Mesenchymal stem cell (in vitro differentiated cells and primary cell): ENCODE results near the gene CACNA2D3.

Experiments
- DNase-seq: peaks from one replicate; pipeline ENCODE4 v3.0.0-alpha.2; 2013
- H2AFZ ChIP-seq: one replicate; pipeline ENCODE4 v1.6.1; 2013; ENCODE audit warnings: low read depth, mild to moderate bottlenecking, control low read depth, inconsistent platforms, low read length, moderate library complexity
- H2AK5ac ChIP-seq: 2 replicates; pipeline ENCODE4 v1.6.1; 2013; ENCODE audit warnings: low read length, moderate library complexity, mild to moderate bottlenecking, inconsistent platforms; ENCODE audit not compliant: severe bottlenecking
- H2BK120ac ChIP-seq: one replicate; pipeline ENCODE4 v1.6.1; 2013; ENCODE audit warnings: low read depth, mild to moderate bottlenecking, inconsistent platforms, low read length, moderate library complexity
- H2BK12ac ChIP-seq, 2 experiments: one replicate each; pipeline ENCODE4 v1.6.1; 2013; ENCODE audit warnings: inconsistent platforms in 2 of 2, low read length in 2 of 2, mild to moderate bottlenecking in 2 of 2, moderate library complexity in 2 of 2, control low read depth in 1 of 2
- H2BK15ac ChIP-seq: one replicate; pipeline ENCODE4 v1.6.1; 2013; ENCODE audit warnings: mild to moderate bottlenecking, low read depth, inconsistent platforms; ENCODE audit not compliant: poor library complexity, severe bottlenecking
- H2BK5ac ChIP-seq: 2 replicates; pipeline ENCODE4 v1.6.1; 2013; ENCODE audit warnings: low read depth, mild to moderate bottlenecking, low read length, control low read depth, inconsistent platforms; ENCODE audit not compliant: poor library complexity, severe bottlenecking
- H3K14ac ChIP-seq, 2 experiments: one replicate each; pipeline ENCODE4 v1.6.1; 2013; ENCODE audit warnings: inconsistent platforms in 2 of 2, low read length in 2 of 2, control low read depth in 1 of 2, mild to moderate bottlenecking in 1 of 2, moderate library complexity in 1 of 2
- H3K18ac ChIP-seq, 2 experiments: one replicate each; pipeline ENCODE4 v1.6.1; 2013; ENCODE audit warnings: inconsistent platforms in 2 of 2, low read length in 2 of 2, control low read depth in 1 of 2, low read depth in 1 of 2, mild to moderate bottlenecking in 1 of 2
- H3K23ac ChIP-seq, 2 experiments: one replicate each; pipeline ENCODE4 v1.6.1; 2013; ENCODE audit warnings: inconsistent platforms in 2 of 2, low read length in 2 of 2, mild to moderate bottlenecking in 2 of 2, moderate library complexity in 2 of 2, control low read depth in 1 of 2
- H3K27ac ChIP-seq: 2 replicates; pipeline ENCODE4 v1.5.1; 2013; ENCODE audit warnings: mild to moderate bottlenecking, moderate library complexity, low read length, control low read depth, inconsistent platforms; ENCODE audit not compliant: poor library complexity, severe bottlenecking
- H3K27me3 ChIP-seq, 2 experiments: 2 replicates each; pipeline versions ENCODE4 v1.6.1 to v1.7.0; 2013; ENCODE audit warnings: low read length in 2 of 2, mild to moderate bottlenecking in 2 of 2, moderate library complexity in 2 of 2, control low read depth in 1 of 2, inconsistent platforms in 1 of 2; ENCODE audit not compliant: control insufficient read depth in 1 of 2, insufficient read depth in 1 of 2
- H3K36me3 ChIP-seq, 2 experiments: 2 replicates each; pipeline versions ENCODE4 v1.6.1 to v1.7.0; 2013; ENCODE audit warnings: low read length in 2 of 2, control low read depth in 1 of 2, inconsistent platforms in 1 of 2, low read depth in 1 of 2, mild to moderate bottlenecking in 1 of 2; ENCODE audit not compliant: insufficient read depth in 2 of 2, control insufficient read depth in 1 of 2
- H3K4ac ChIP-seq, 2 experiments: one replicate each; pipeline ENCODE4 v1.6.1; 2013; ENCODE audit warnings: inconsistent platforms in 2 of 2, low read length in 2 of 2, mild to moderate bottlenecking in 2 of 2, moderate library complexity in 2 of 2, control low read depth in 1 of 2, low read depth in 1 of 2
- H3K4me1 ChIP-seq: 2 replicates; pipeline ENCODE4 v1.6.1; 2013; ENCODE audit warnings: low read depth, low read length, control low read depth; ENCODE audit not compliant: control insufficient read depth, insufficient read depth
- H3K4me2 ChIP-seq: 2 replicates; pipeline ENCODE4 v1.6.1; 2013; ENCODE audit warnings: low read length, mild to moderate bottlenecking, inconsistent platforms; ENCODE audit not compliant: poor library complexity, severe bottlenecking
- H3K4me3 ChIP-seq, 2 experiments: 2 replicates each; pipeline versions ENCODE4 v1.5.1 to v1.7.0; 2013; ENCODE audit warnings: low read length in 2 of 2, mild to moderate bottlenecking in 2 of 2, control low read depth in 1 of 2, low read depth in 1 of 2; ENCODE audit not compliant: insufficient read depth in 1 of 2
- H3K79me1 ChIP-seq: replicated peaks from 2 replicates; pipeline ENCODE4 v1.6.1; 2013; ENCODE audit warnings: mild to moderate bottlenecking, control low read depth, low read length, inconsistent platforms; ENCODE audit not compliant: poor library complexity, severe bottlenecking
- H3K9ac ChIP-seq: 2 replicates; pipeline ENCODE4 v1.7.0; 2013; ENCODE audit warnings: mild to moderate bottlenecking, low read length, moderate library complexity
- H3K9me3 ChIP-seq: 2 replicates; pipeline ENCODE4 v1.7.0; 2013; ENCODE audit warnings: mild to moderate bottlenecking, low read length; ENCODE audit not compliant: control insufficient read depth
- H4K8ac ChIP-seq: one replicate; pipeline ENCODE4 v1.6.1; 2013; ENCODE audit warnings: inconsistent platforms, mild to moderate bottlenecking, low read length, moderate library complexity
- H4K91ac ChIP-seq: one replicate; pipeline ENCODE4 v1.6.1; 2013; ENCODE audit warnings: mild to moderate bottlenecking, low read length, inconsistent platforms
- WGBS: methylation state at CpG from one replicate; pipeline ENCODE4 v1.1.7; 2013; ENCODE audit warnings: mixed read lengths; 5-methylcytosine and 5-hydroxymethylcytosine counted together

The CACNA2D3 gene

GRCh38 chr3:54844211-54844610, 721.9 kb downstream of the CACNA2D3 start:
- WGBS = 95% methylated on average over 5 of the region's 5 CpGs
- H2BK120ac ChIP-seq = no peak overlapping the region
- no peaks in the 10 kb centered on the region for H3K36me3 ChIP-seq
- H3K79me1 ChIP-seq = no peaks in the 10 kb centered on the region
- H2BK15ac ChIP-seq = no peak overlapping the region
- peaks cover 6% of the 10 kb centered on the region for H3K4me1 ChIP-seq
- H3K27ac ChIP-seq = no peak overlapping the region
- no peak overlapping the region for H3K4ac ChIP-seq
- H3K27me3 ChIP-seq = no peaks in the 10 kb centered on the region
- H3K4me2 ChIP-seq = no peak overlapping the region
- H3K9me3 ChIP-seq = no peaks in the 10 kb centered on the region
- DNase-seq = no peak
- H3K23ac ChIP-seq = no peak overlapping the region
- H2AFZ ChIP-seq = no peak overlapping the region
- no peak overlapping the region for H2AK5ac ChIP-seq
- H2BK12ac ChIP-seq = no peak overlapping the region
- no peak overlapping the region for H3K4me3 ChIP-seq
- H3K18ac ChIP-seq = no peak overlapping the region
- no peak overlapping the region for H2BK5ac ChIP-seq
- no peak overlapping the region for H3K14ac ChIP-seq
- no peak overlapping the region for H3K9ac ChIP-seq
- no peak overlapping the region for H4K91ac ChIP-seq
- no peak overlapping the region for H4K8ac ChIP-seq

GRCh38 chr3:54845011-54845410, 722.7 kb downstream of the CACNA2D3 start:
- no peaks in the 10 kb centered on the region for H3K36me3 ChIP-seq
- 83% methylated on average over 3 of the region's 4 CpGs for WGBS
- no peak overlapping the region for H3K4me3 ChIP-seq
- no peak overlapping the region for H3K18ac ChIP-seq
- no peak overlapping the region for H4K91ac ChIP-seq
- no peak overlapping the region for H2BK12ac ChIP-seq
- DNase-seq = no peak
- H2AK5ac ChIP-seq = no peak overlapping the region
- peaks cover 6% of the 10 kb centered on the region for H3K4me1 ChIP-seq
- no peaks in the 10 kb centered on the region for H3K9me3 ChIP-seq
- no peak overlapping the region for H3K23ac ChIP-seq
- no peak overlapping the region for H3K9ac ChIP-seq
- no peak overlapping the region for H3K14ac ChIP-seq
- H3K4me2 ChIP-seq = no peak overlapping the region
- H3K79me1 ChIP-seq = no peaks in the 10 kb centered on the region
- no peak overlapping the region for H3K4ac ChIP-seq
- H2AFZ ChIP-seq = no peak overlapping the region
- H2BK15ac ChIP-seq = no peak overlapping the region
- no peak overlapping the region for H2BK5ac ChIP-seq
- no peak overlapping the region for H3K27ac ChIP-seq
- H3K27me3 ChIP-seq = peaks cover 0 to 6% of the 10 kb centered on the region in 2 experiments
- H4K8ac ChIP-seq = no peak overlapping the region
- no peak overlapping the region for H2BK120ac ChIP-seq

- no peak overlapping the region for H3K9ac ChIP-seq
- no peak overlapping the region for H3K27ac ChIP-seq
- H3K27me3 ChIP-seq = peaks cover 0 to 6% of the 10 kb centered on the region in 2 experiments
- no peaks in the 10 kb centered on the region for H3K79me1 ChIP-seq
- H3K4ac ChIP-seq = no peak overlapping the region
- H3K23ac ChIP-seq = no peak overlapping the region
- no peak overlapping the region for H3K4me3 ChIP-seq
- H3K9me3 ChIP-seq = no peaks in the 10 kb centered on the region
- H2AFZ ChIP-seq = no peak overlapping the region
- H3K18ac ChIP-seq = no peak overlapping the region
- H3K36me3 ChIP-seq = no peaks in the 10 kb centered on the region
- peaks cover 6% of the 10 kb centered on the region for H3K4me1 ChIP-seq
- H2BK12ac ChIP-seq = no peak overlapping the region
- no peak overlapping the region for H2BK15ac ChIP-seq
- H3K4me2 ChIP-seq = no peak overlapping the region
- no peak overlapping the region for H4K8ac ChIP-seq
- H2BK120ac ChIP-seq = no peak overlapping the region
- H2BK5ac ChIP-seq = no peak overlapping the region
- peak overlapping the region; percentile 8 for H2AK5ac ChIP-seq
- no peak for DNase-seq
- no peak overlapping the region for H4K91ac ChIP-seq
- 95% methylated on average over 4 of the region's 5 CpGs for WGBS
- no peak overlapping the region for H3K14ac ChIP-seq
Observed at GRCh38 chr3:54845551-54845950, 723.2 kb downstream of the CACNA2D3 start.

- H3K18ac ChIP-seq = no peak overlapping the region
- H2BK5ac ChIP-seq = no peak overlapping the region
- no peak overlapping the region for H3K9ac ChIP-seq
- peaks cover 0 to 6% of the 10 kb centered on the region in 2 experiments for H3K27me3 ChIP-seq
- H2BK15ac ChIP-seq = no peak overlapping the region
- no peak overlapping the region for H2BK12ac ChIP-seq
- H3K9me3 ChIP-seq = no peaks in the 10 kb centered on the region
- no peak overlapping the region for H3K14ac ChIP-seq
- H3K23ac ChIP-seq = no peak overlapping the region
- H3K27ac ChIP-seq = no peak overlapping the region
- no peaks in the 10 kb centered on the region for H3K79me1 ChIP-seq
- H2AFZ ChIP-seq = no peak overlapping the region
- H3K36me3 ChIP-seq = no peaks in the 10 kb centered on the region
- no peak overlapping the region for H3K4me2 ChIP-seq
- no peak for DNase-seq
- no peak overlapping the region for H3K4ac ChIP-seq
- WGBS = 74% methylated on average over 2 of the region's 4 CpGs
- no peak overlapping the region for H4K91ac ChIP-seq
- H2AK5ac ChIP-seq = no peak overlapping the region
- H3K4me1 ChIP-seq = peaks cover 6% of the 10 kb centered on the region
- no peak overlapping the region for H2BK120ac ChIP-seq
- H3K4me3 ChIP-seq = no peak overlapping the region
- no peak overlapping the region for H4K8ac ChIP-seq
Observed at GRCh38 chr3:54846119-54846518, 723.8 kb downstream of the CACNA2D3 start.
